Naive thymus-derived CD4-positive, alpha-beta T cell (primary cell): ENCODE data around the gene ZNF280A. TPM values are rescaled to one million over a fixed set of nuclear protein-coding genes. Genes with fewer than 3 reads are reported as not detected.
"Not testable (repeated sequence)": the region's sequence is repeated elsewhere in the genome, so short reads cannot be mapped to it uniquely, and the experiment has no call there.

Experiments
- ATAC-seq: fragments of 150-1000 bp; cut with Tn5 transposase; 2 replicates; pipeline ENCODE4 v1.10.0; 2021; ENCODE audit warnings: mild to moderate bottlenecking, moderate library complexity
- CTCF ChIA-PET: fragments of 350-600 bp; sonication (Branson Sonifier 250); formaldehyde crosslinking; loops from one replicate; lab custom pipeline; 2021; ENCODE audit warnings: antibody characterized with exemption; lab: Charles Lee
- POLR2A ChIA-PET: fragments of 350-600 bp; sonication (Branson Sonifier 250); formaldehyde crosslinking; loops from one replicate; lab custom pipeline; 2021; ENCODE audit warnings: antibody characterized with exemption, inconsistent platforms; lab: Charles Lee
- DNase-seq, 9 donors: peaks; one replicate each; pipeline versions ENCODE4 v3.0.0 to v3.0.0-alpha.2; 2020 to 2022; ENCODE audit warnings: mixed read lengths in 1 of 9
- H3K27ac ChIP-seq: one replicate; pipeline ENCODE4 v1.7.0; 2013; ENCODE audit warnings: mild to moderate bottlenecking, low read depth, low read length, moderate library complexity
- H3K27me3 ChIP-seq, 2 donors: one replicate each; pipeline ENCODE4 v1.7.0; 2013; ENCODE audit warnings: low read length in 2 of 2, mild to moderate bottlenecking in 2 of 2, moderate library complexity in 2 of 2; ENCODE audit not compliant: control insufficient read depth in 2 of 2, insufficient read depth in 2 of 2
- H3K36me3 ChIP-seq, 3 experiments: 1 replicate in 2 of 3; 2 replicates in 1 of 3; pipeline ENCODE4 v1.7.0; 2013; ENCODE audit warnings: low read length in 3 of 3, mild to moderate bottlenecking in 3 of 3, moderate library complexity in 1 of 3; ENCODE audit not compliant: insufficient read depth in 3 of 3, control insufficient read depth in 2 of 3
- H3K4me1 ChIP-seq, 2 donors: one replicate each; pipeline ENCODE4 v1.7.0; 2013; ENCODE audit warnings: low read length in 2 of 2, mild to moderate bottlenecking in 2 of 2, moderate library complexity in 1 of 2; ENCODE audit not compliant: control insufficient read depth in 2 of 2, insufficient read depth in 2 of 2
- H3K4me3 ChIP-seq: 2 replicates; pipeline ENCODE4 v1.7.0; 2013; ENCODE audit warnings: mild to moderate bottlenecking, low read length
- H3K9me3 ChIP-seq, 3 experiments: 1 replicate in 2 of 3; 2 replicates in 1 of 3; pipeline ENCODE4 v1.7.0; 2013; ENCODE audit warnings: low read length in 3 of 3; ENCODE audit not compliant: control insufficient read depth in 2 of 3
- H3K27ac Mint-ChIP-seq, 9 donors: one replicate each; pipeline ENCODE4 v1.8.0; 2020 to 2022; ENCODE audit warnings: mixed read lengths in 9 of 9, mild to moderate bottlenecking in 8 of 9, moderate library complexity in 5 of 9, inconsistent platforms in 2 of 9
- H3K27me3 Mint-ChIP-seq, 5 donors: one replicate each; pipeline ENCODE4 v1.8.0; 2021 to 2022; ENCODE audit warnings: mixed read lengths in 5 of 5, mild to moderate bottlenecking in 1 of 5
- H3K36me3 Mint-ChIP-seq, 5 donors: one replicate each; pipeline ENCODE4 v1.8.0; 2020 to 2022; ENCODE audit warnings: mixed read lengths in 5 of 5, mild to moderate bottlenecking in 3 of 5, inconsistent platforms in 1 of 5
- H3K4me1 Mint-ChIP-seq, 7 donors: one replicate each; pipeline ENCODE4 v1.8.0; 2020 to 2022; ENCODE audit warnings: mixed read lengths in 7 of 7, mild to moderate bottlenecking in 3 of 7, inconsistent platforms in 1 of 7
- H3K4me3 Mint-ChIP-seq, 10 donors: one replicate each; pipeline ENCODE4 v1.8.0; 2020 to 2022; ENCODE audit warnings: mild to moderate bottlenecking in 10 of 10, mixed read lengths in 10 of 10, moderate library complexity in 6 of 10, inconsistent platforms in 2 of 10
- H3K9me3 Mint-ChIP-seq, 11 donors: one replicate each; pipeline ENCODE4 v1.8.0; 2020 to 2022; ENCODE audit warnings: mixed read lengths in 11 of 11, mild to moderate bottlenecking in 4 of 11, inconsistent platforms in 1 of 11, moderate library complexity in 1 of 11
- intact Hi-C, 2 donors: fragments of 100-400 bp; cut with micrococcal nuclease; formaldehyde crosslinking; loops; one replicate each; pipeline ENCODE4 v1.15.1; 2023
- polyA plus RNA-seq, 2 donors: library from polyadenylated mRNA; unstranded; fragments of 300-500 nt; fragmentation: Illumina TruSeq; gene quantifications; one replicate each; pipeline ENCODE4 v1.2.3, GENCODE V29; 2021
- total RNA-seq, 6 experiments: library from RNA in 5 of 6; stranded (reverse) in 5 of 6; gene quantifications; 1 replicate in 5 of 6; 2 replicates in 1 of 6; pipeline ENCODE4 v1.2.3 and lab custom pipeline; 2021 to 2026

ZNF280A gene
- total and polyA plus RNA-seq, 7 experiments from 2014 or later, result not detected

GRCh38 chr22:22479999-22480532, 40.0 kb downstream of the ZNF280A start:
- no peak overlapping the region for H3K27ac ChIP-seq
- no peaks in the 10 kb centered on the region for H3K4me1 ChIP-seq
- H3K9me3 Mint-ChIP-seq, result no peaks in the 10 kb centered on the region
- no peak overlapping the region for H3K27ac Mint-ChIP-seq
- ChIA-PET CTCF (no interaction called here), POLR2A (no interaction called here)
- no peak overlapping the region for H3K4me3 ChIP-seq
- H3K4me3 Mint-ChIP-seq, result no peak overlapping the region
- H3K36me3 ChIP-seq, result no peaks in the 10 kb centered on the region
- intact Hi-C loops, result no loop called here
- peaks cover 0 to 3% (median 0%) of the 10 kb centered on the region in 5 donors for H3K27me3 Mint-ChIP-seq
- H3K27me3 ChIP-seq, result no peaks in the 10 kb centered on the region
- H3K4me1 Mint-ChIP-seq, result no peaks in the 10 kb centered on the region
- H3K36me3 Mint-ChIP-seq, result peaks cover 0 to 10% (median 4%) of the 10 kb centered on the region in 5 donors
- H3K9me3 ChIP-seq, result no peaks in the 10 kb centered on the region
- ATAC-seq (no peak), DNase-seq (no peak)

GRCh38 chr22:22479116-22479515, 41.0 kb downstream of the ZNF280A start:
- intact Hi-C loops, result no loop called here
- H3K4me3 Mint-ChIP-seq, result no peak overlapping the region
- no peaks in the 10 kb centered on the region for H3K9me3 Mint-ChIP-seq
- Histone ChIP-seq H3K36me3 (no peaks in the 10 kb centered on the region), H3K4me3 (no peak overlapping the region), H3K4me1 (no peaks in the 10 kb centered on the region), H3K27me3 (no peaks in the 10 kb centered on the region), H3K27ac (no peak overlapping the region), H3K9me3 (no peaks in the 10 kb centered on the region)
- peaks cover 0 to 4% (median 0%) of the 10 kb centered on the region in 5 donors for H3K36me3 Mint-ChIP-seq
- DNase-seq, result no peak
- no peak for ATAC-seq
- no peak overlapping the region for H3K27ac Mint-ChIP-seq
- ChIA-PET POLR2A (no interaction called here), CTCF (interaction anchor here (0.7 kb wide), 1 partner anchor 12 kb away, joined by 3 read pairs; no protein-coding TSS in a partner anchor)
- H3K27me3 Mint-ChIP-seq, result peaks cover 0 to 6% (median 0%) of the 10 kb centered on the region in 5 donors
- no peaks in the 10 kb centered on the region for H3K4me1 Mint-ChIP-seq

- ChIA-PET CTCF (interaction anchor here (0.7 kb wide), 1 partner anchor 11 kb away, joined by 3 read pairs; no protein-coding TSS in a partner anchor), POLR2A (no interaction called here)
- Histone ChIP-seq H3K36me3 (no peaks in the 10 kb centered on the region), H3K4me1 (no peaks in the 10 kb centered on the region), H3K27ac (no peak overlapping the region), H3K27me3 (no peaks in the 10 kb centered on the region), H3K9me3 (no peaks in the 10 kb centered on the region), H3K4me3 (no peak overlapping the region)
- Mint-ChIP-seq H3K36me3 (peaks cover 0 to 4% (median 0%) of the 10 kb centered on the region in 5 donors), H3K9me3 (no peaks in the 10 kb centered on the region), H3K27ac (no peak overlapping the region), H3K4me3 (no peak overlapping the region), H3K4me1 (no peaks in the 10 kb centered on the region), H3K27me3 (peaks cover 0 to 6% (median 0%) of the 10 kb centered on the region in 5 donors)
- DNase-seq (no peak), ATAC-seq (no peak)
- intact Hi-C loops, result no loop called here
Observed at GRCh38 chr22:22478470-22478869, 41.6 kb downstream of the ZNF280A start.

GRCh38 chr22:22474733-22475132, 45.3 kb downstream of the ZNF280A start:
- Mint-ChIP-seq H3K4me1 (no peaks in the 10 kb centered on the region), H3K36me3 (peaks cover 0 to 2% (median 0%) of the 10 kb centered on the region in 5 donors), H3K27ac (no peak overlapping the region), H3K27me3 (peaks cover 2 to 18% (median 11%) of the 10 kb centered on the region in 5 donors), H3K4me3 (no peak overlapping the region), H3K9me3 (peaks cover 0 to 4% (median 3%) of the 10 kb centered on the region in 11 donors)
- no peak overlapping the region for H3K27ac ChIP-seq
- H3K4me3 ChIP-seq, result no peak overlapping the region
- no peak for ATAC-seq
- ChIA-PET CTCF (no interaction called here), POLR2A (no interaction called here)
- H3K9me3 ChIP-seq, result no peaks in the 10 kb centered on the region
- H3K4me1 ChIP-seq, result no peaks in the 10 kb centered on the region
- H3K27me3 ChIP-seq, result no peaks in the 10 kb centered on the region
- intact Hi-C loops, result no loop called here
- no peak for DNase-seq
- no peaks in the 10 kb centered on the region for H3K36me3 ChIP-seq

- H3K36me3 Mint-ChIP-seq, H3K36me3 ChIP-seq, H3K9me3 ChIP-seq, H3K4me1 ChIP-seq, H3K4me3 Mint-ChIP-seq, ATAC-seq, H3K27ac ChIP-seq, H3K27ac Mint-ChIP-seq, intact Hi-C loops, H3K4me3 ChIP-seq, POLR2A ChIA-PET, H3K27me3 ChIP-seq, DNase-seq, H3K4me1 Mint-ChIP-seq: not testable (repeated sequence)
- H3K9me3 Mint-ChIP-seq, result peaks cover 8 to 31% (median 15%) of the 10 kb centered on the region in 11 donors
- H3K27me3 Mint-ChIP-seq, result peaks cover 9 to 25% (median 20%) of the 10 kb centered on the region in 5 donors
- CTCF ChIA-PET, result interaction anchor here (0.6 kb wide), 1 partner anchor 475 kb away, joined by 3 read pairs; no protein-coding TSS in a partner anchor
Observed at GRCh38 chr22:22471104-22471503, 49.0 kb downstream of the ZNF280A start.

GRCh38 chr22:22469527-22469926, 50.5 kb downstream of the ZNF280A start:
- no peaks in the 10 kb centered on the region for H3K27me3 ChIP-seq

More at GRCh38 chr22:22469527-22469926, 50.5 kb downstream of the ZNF280A start:
- Histone ChIP-seq H3K4me3 (no peak overlapping the region), H3K36me3 (no peaks in the 10 kb centered on the region), H3K9me3 (no peaks in the 10 kb centered on the region), H3K27ac (no peak overlapping the region), H3K4me1 (no peaks in the 10 kb centered on the region)
- Mint-ChIP-seq H3K4me3 (no peak overlapping the region), H3K4me1 (no peaks in the 10 kb centered on the region), H3K27me3 (peaks cover 10 to 31% (median 24%) of the 10 kb centered on the region in 5 donors), H3K36me3 (peaks cover 0 to 9% (median 0%) of the 10 kb centered on the region in 5 donors), H3K27ac (no peak overlapping the region), H3K9me3 (peaks cover 8 to 31% (median 15%) of the 10 kb centered on the region in 11 donors)
- intact Hi-C loops, result loop anchor here in 1 of 2 donors (10.0 kb wide), 1 partner anchor 245 kb away; no protein-coding TSS in a partner anchor
- DNase-seq, result no peak
- ChIA-PET POLR2A (no interaction called here), CTCF (no interaction called here)
- no peak for ATAC-seq
